PC-9 (cell line): Measurements from ENCODE around the gene STEEP1. TPM values are rescaled to one million over a fixed set of nuclear protein-coding genes. Genes with fewer than 3 reads are reported as not detected.
A peak's percentile ranks its signal among the peaks of the same experiment; 100 is the strongest.

Experiments
- Bru-seq: library from RNA; stranded (reverse); fragments of 400-500 nt; gene quantifications from one replicate; lab custom pipeline; 2021; lab: Mats Ljungman, UMichigan
- BruChase-seq, 2 experiments: library from RNA; stranded (reverse); fragments of 400-500 nt; gene quantifications; one replicate each; lab custom pipeline; 2021; lab: Mats Ljungman, UMichigan
- BruUV-seq: library from RNA; stranded (reverse); fragments of 400-500 nt; replicated peaks from 2 replicates; lab custom pipeline; 2021; lab: Mats Ljungman, UMichigan
- CTCF ChIA-PET: fragments of 300-600 bp; sonication (Branson Sonifier 250); formaldehyde crosslinking; loops from one replicate; lab custom pipeline; 2022; ENCODE audit warnings: antibody characterized with exemption; lab: Charles Lee
- POLR2A ChIA-PET: fragments of 300-600 bp; sonication (Branson Sonifier 250); formaldehyde crosslinking; loops from one replicate; lab custom pipeline; 2022; ENCODE audit warnings: antibody characterized with exemption; ENCODE audit not compliant: unreplicated experiment; lab: Charles Lee
- DNase-seq, 2 experiments: peaks; one replicate each; pipeline versions ENCODE4 v3.0.0 to v3.0.0-alpha.2; 2015 to 2022; ENCODE audit warnings: mixed read lengths in 1 of 2
- H2AFZ ChIP-seq: fragments of 200-600 bp; sonication (generic); 2 replicates; pipeline ENCODE4 v1.8.1; 2017; ENCODE audit warnings: antibody characterized with exemption
- H3F3A ChIP-seq: fragments of 200-600 bp; sonication (generic); 2 replicates; pipeline ENCODE4 v1.8.1; 2017; ENCODE audit warnings: antibody characterized with exemption, mild to moderate bottlenecking, low read depth; ENCODE audit not compliant: insufficient read depth
- H3K27ac ChIP-seq: fragments of 200-600 bp; sonication (generic); 2 replicates; pipeline ENCODE4 v1.6.1; 2016; ENCODE audit warnings: mixed run types
- H3K27me3 ChIP-seq: fragments of 200-600 bp; sonication (generic); 2 replicates; pipeline ENCODE4 v1.6.1; 2016; ENCODE audit warnings: low read depth, mixed run types; ENCODE audit not compliant: insufficient read depth
- H3K36me3 ChIP-seq: fragments of 200-600 bp; sonication (generic); 2 replicates; pipeline ENCODE4 v1.6.1; 2016; ENCODE audit warnings: low read depth, mixed run types
- H3K4me1 ChIP-seq: fragments of 200-600 bp; sonication (generic); replicated peaks from 2 replicates; pipeline ENCODE4 v1.6.1; 2016; ENCODE audit warnings: mixed run types; ENCODE audit not compliant: insufficient read depth
- H3K4me2 ChIP-seq: fragments of 200-600 bp; sonication (generic); 2 replicates; pipeline ENCODE4 v1.6.1; 2017; ENCODE audit warnings: mixed run types
- H3K4me3 ChIP-seq: fragments of 200-600 bp; sonication (generic); 2 replicates; pipeline ENCODE4 v1.6.1; 2016; ENCODE audit warnings: mixed run types
- H3K79me2 ChIP-seq: fragments of 200-600 bp; sonication (generic); 2 replicates; pipeline ENCODE4 v1.6.1; 2017; ENCODE audit warnings: low read depth, mixed run types
- H3K9me2 ChIP-seq: fragments of 200-600 bp; sonication (generic); 2 replicates; pipeline ENCODE4 v1.8.1; 2017; ENCODE audit warnings: mild to moderate bottlenecking; ENCODE audit not compliant: insufficient read depth
- H3K9me3 ChIP-seq: fragments of 200-600 bp; sonication (generic); 2 replicates; pipeline ENCODE4 v1.8.1; 2016; ENCODE audit warnings: low read depth; ENCODE audit not compliant: insufficient read depth
- H4K20me1 ChIP-seq: fragments of 200-600 bp; sonication (generic); 2 replicates; pipeline ENCODE4 v1.8.1; 2017; ENCODE audit not compliant: insufficient read depth
- EZH2 ChIP-seq: fragments of 200-600 bp; sonication (generic); IDR thresholded peaks from 2 replicates; pipeline ENCODE4 v1.8.0; 2017; ENCODE audit warnings: antibody characterized with exemption, low read depth
- intact Hi-C: fragments of 100-400 bp; cut with micrococcal nuclease; formaldehyde crosslinking; loops from one replicate; pipeline ENCODE4 v1.10.0; 2022; ENCODE audit not compliant: unreplicated experiment
- long read RNA-seq: library from polyadenylated mRNA; stranded (forward); transcript quantifications from one replicate; pipeline ENCODE4 v2.0.0, GENCODE V29; 2022
- total RNA-seq: library from RNA; stranded (reverse); gene quantifications from 2 replicates; pipeline ENCODE4 v1.2.3, GENCODE V29; 2021
- TF ChIP-seq, protein P1 (sequence below): fragments of 200-600 bp; sonication (generic); conservative IDR thresholded peaks from 2 replicates; pipeline ENCODE4 v1.6.1; 2017; ENCODE audit warnings: mixed run types, antibody characterized with exemption, mild to moderate bottlenecking, moderate library complexity

Gene STEEP1
- total RNA-seq (56.5 and 63.7 TPM in 2 replicates), Bru-seq, nascent RNA (percentile 82 among the genes with signal in this experiment), BruChase-seq, experiment 1, labeled RNA remaining after a 2-hour chase (percentile 77 among the genes with signal in this experiment), BruChase-seq, experiment 2, labeled RNA remaining after a 6-hour chase (percentile 89 among the genes with signal in this experiment)
- long read RNA-seq, partial matches to known transcripts = 1 of 354 reads
- long read RNA-seq, other reads (novel, unspliced or antisense) = 351 of 354 reads

GRCh38 chrX:119565107-119565663, at the start of gene STEEP1:
Gene STEEP1 (minus strand): TSS chrX:119565409. CDS start chrX:119565355, 54 bp downstream.
- H3K9me3 ChIP-seq = no peaks in the 10 kb centered on the region
- 0 out of 2 replicates have a peak, but pooled peaks cover under 1% of the 10 kb centered on the region for H3K36me3 ChIP-seq
- peak within 1 kb of the TSS; percentile 87 for H2AFZ ChIP-seq
- H3K4me3 ChIP-seq = peak within 1 kb of the TSS; percentile 89
- no peak for TF ChIP-seq EZH2
- TF ChIP-seq, protein P1, sequence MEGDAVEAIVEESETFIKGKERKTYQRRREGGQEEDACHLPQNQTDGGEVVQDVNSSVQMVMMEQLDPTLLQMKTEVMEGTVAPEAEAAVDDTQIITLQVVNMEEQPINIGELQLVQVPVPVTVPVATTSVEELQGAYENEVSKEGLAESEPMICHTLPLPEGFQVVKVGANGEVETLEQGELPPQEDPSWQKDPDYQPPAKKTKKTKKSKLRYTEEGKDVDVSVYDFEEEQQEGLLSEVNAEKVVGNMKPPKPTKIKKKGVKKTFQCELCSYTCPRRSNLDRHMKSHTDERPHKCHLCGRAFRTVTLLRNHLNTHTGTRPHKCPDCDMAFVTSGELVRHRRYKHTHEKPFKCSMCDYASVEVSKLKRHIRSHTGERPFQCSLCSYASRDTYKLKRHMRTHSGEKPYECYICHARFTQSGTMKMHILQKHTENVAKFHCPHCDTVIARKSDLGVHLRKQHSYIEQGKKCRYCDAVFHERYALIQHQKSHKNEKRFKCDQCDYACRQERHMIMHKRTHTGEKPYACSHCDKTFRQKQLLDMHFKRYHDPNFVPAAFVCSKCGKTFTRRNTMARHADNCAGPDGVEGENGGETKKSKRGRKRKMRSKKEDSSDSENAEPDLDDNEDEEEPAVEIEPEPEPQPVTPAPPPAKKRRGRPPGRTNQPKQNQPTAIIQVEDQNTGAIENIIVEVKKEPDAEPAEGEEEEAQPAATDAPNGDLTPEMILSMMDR = no peak
- peaks cover 13% of the 10 kb centered on the region for H3K4me1 ChIP-seq
- H3K27ac ChIP-seq = peak within 1 kb of the TSS; percentile 44; the same call in 1 of the 2 replicates
- H3K4me2 ChIP-seq = peak within 1 kb of the TSS; percentile 94
- H4K20me1 ChIP-seq = no peaks in the 10 kb centered on the region
- H3K27me3 ChIP-seq = no peaks in the 10 kb centered on the region
- BruUV-seq = no TSS peak
- peak; percentile 84 to 92 for DNase-seq
- no peaks in the 10 kb centered on the region for H3K9me2 ChIP-seq
- intact Hi-C loops = loop anchor here (1.0 kb wide), 1 partner anchor 9 kb away; the partner anchor contains the start of gene UBE2A
- CTCF ChIA-PET = no interaction called here
- H3F3A ChIP-seq = no peaks in the 10 kb centered on the region
- POLR2A ChIA-PET = interaction anchor here (0.6 to 1.0 kb wide), 3 partner anchors 9 to 40 kb away, joined by 5 to 8 read pairs (median 6); no protein-coding TSS in a partner anchor
- peaks cover 35% of the 10 kb centered on the region for H3K79me2 ChIP-seq

DNA sequence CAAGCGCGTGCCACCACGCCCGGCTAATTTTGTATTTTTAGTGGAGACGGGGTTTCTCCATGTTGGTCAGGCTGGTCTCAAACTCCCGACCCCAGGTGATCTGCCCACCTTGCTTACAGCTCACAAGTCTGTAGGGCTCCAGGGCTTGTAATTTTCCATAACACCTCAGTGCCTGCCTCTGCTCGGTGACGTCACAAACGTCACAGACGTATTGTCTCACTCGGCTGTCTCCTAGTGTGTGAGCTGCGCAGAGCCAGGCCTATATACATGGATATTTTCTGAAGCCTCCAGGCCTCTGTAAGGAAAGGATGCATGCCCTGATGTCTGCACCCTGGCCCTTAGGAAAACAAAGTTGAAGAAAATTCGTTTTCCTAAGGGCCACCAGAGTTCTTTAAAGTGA, 49.6 kb upstream of the STEEP1 start:
- H3K36me3 ChIP-seq = no peaks in the 10 kb centered on the region
- H3K9me3 ChIP-seq = no peaks in the 10 kb centered on the region
- BruUV-seq = TSS peak; percentile 16
- no peaks in the 10 kb centered on the region for H3K79me2 ChIP-seq
- intact Hi-C loops = loop anchor here (5.0 kb wide), 1 partner anchor 328 kb away; the partner anchor contains the start of gene NKAP
- CTCF ChIA-PET = no interaction called here
- no peak overlapping the region for H3K4me2 ChIP-seq
- H3K4me1 ChIP-seq = no peaks in the 10 kb centered on the region
- POLR2A ChIA-PET = interaction anchor here (0.6 kb wide), 1 partner anchor 95 kb away, joined by 3 read pairs; no protein-coding TSS in a partner anchor
- no peak overlapping the region for H3K4me3 ChIP-seq
- DNase-seq = no peak
- H2AFZ ChIP-seq = no peak overlapping the region
- H4K20me1 ChIP-seq = no peaks in the 10 kb centered on the region
- H3K9me2 ChIP-seq = no peaks in the 10 kb centered on the region
- 0 out of 2 replicates have a peak, but pooled peaks cover 7% of the 10 kb centered on the region for H3F3A ChIP-seq
- H3K27ac ChIP-seq = no peak overlapping the region
- H3K27me3 ChIP-seq = no peaks in the 10 kb centered on the region
- TF ChIP-seq EZH2 = no peak
- TF ChIP-seq, protein P1 = no peak

DNA sequence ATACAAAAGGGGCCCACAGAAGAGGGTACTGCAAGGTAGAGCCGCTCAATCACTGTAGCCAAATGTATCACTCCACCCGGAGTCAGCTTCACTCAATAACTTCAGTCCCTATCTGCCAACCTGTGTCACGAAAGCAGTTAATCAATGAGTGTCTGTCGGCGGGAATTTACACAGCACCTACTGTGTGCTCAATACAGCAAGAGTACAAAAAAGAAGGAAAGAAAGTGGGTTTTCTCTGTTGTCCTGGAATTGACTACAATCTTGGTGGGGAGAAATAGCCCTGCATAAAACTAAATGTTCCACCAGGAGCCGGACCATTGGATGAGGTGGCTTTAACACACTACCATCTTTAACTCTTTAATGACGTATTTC, 41.8 kb upstream of the STEEP1 start:
- TF ChIP-seq, protein P1 = no peak
- no peak for TF ChIP-seq EZH2
- H3K9me2 ChIP-seq = no peaks in the 10 kb centered on the region
- DNase-seq = no peak
- peaks cover 20% of the 10 kb centered on the region; the same call in 1 of the 2 replicates for H3F3A ChIP-seq
- intact Hi-C loops = loop anchor here (5.0 to 10.0 kb wide), 4 partner anchors 88 to 280 kb away; partner anchors contain the start of genes NDUFA1, RNF113A, RPL39 and SEPTIN6
- peaks cover 35% of the 10 kb centered on the region for H4K20me1 ChIP-seq
- ChIA-PET POLR2A (interaction anchor here (0.6 kb wide), 1 partner anchor 33 kb away, joined by 5 read pairs; the partner anchor contains the start of gene UBE2A), CTCF (no interaction called here)
- peak overlapping the region; percentile 87 for H2AFZ ChIP-seq
- peaks cover 29% of the 10 kb centered on the region for H3K4me1 ChIP-seq
- no peak overlapping the region for H3K27ac ChIP-seq
- BruUV-seq = no TSS peak
- H3K4me3 ChIP-seq = peak overlapping the region; percentile 79; the same call in 1 of the 2 replicates
- no peaks in the 10 kb centered on the region for H3K9me3 ChIP-seq
- H3K79me2 ChIP-seq = peaks cover 42% of the 10 kb centered on the region
- no peaks in the 10 kb centered on the region for H3K27me3 ChIP-seq
- peak overlapping the region; percentile 93 for H3K4me2 ChIP-seq
- peaks cover 16% of the 10 kb centered on the region for H3K36me3 ChIP-seq
